HUES48 (cell line): ENCODE results near the gene THADA.

ENCODE experiments used
- H3K27ac ChIP-seq: one replicate; pipeline ENCODE4 v1.7.0; 2013; ENCODE audit warnings: low read depth, low read length, inconsistent platforms
- H3K27me3 ChIP-seq: 2 replicates; pipeline ENCODE4 v1.6.1; 2013; ENCODE audit warnings: mild to moderate bottlenecking, low read length; ENCODE audit not compliant: control insufficient read depth, insufficient read depth
- H3K36me3 ChIP-seq: 2 replicates; pipeline ENCODE4 v1.6.1; 2013; ENCODE audit warnings: low read length; ENCODE audit not compliant: control insufficient read depth, insufficient read depth
- H3K4me1 ChIP-seq: 2 replicates; pipeline ENCODE4 v1.6.1; 2013; ENCODE audit warnings: mild to moderate bottlenecking, low read length; ENCODE audit not compliant: control insufficient read depth, insufficient read depth
- H3K4me3 ChIP-seq: 2 replicates; pipeline ENCODE4 v1.5.1; 2013; ENCODE audit warnings: mild to moderate bottlenecking, low read depth, low read length
- H3K9ac ChIP-seq: 2 replicates; pipeline ENCODE4 v1.6.1; 2013; ENCODE audit warnings: mild to moderate bottlenecking, low read depth, low read length, moderate library complexity
- H3K9me3 ChIP-seq: 2 replicates; pipeline ENCODE4 v1.6.1; 2013; ENCODE audit warnings: low read length; ENCODE audit not compliant: control insufficient read depth, insufficient read depth

The THADA gene

DNA sequence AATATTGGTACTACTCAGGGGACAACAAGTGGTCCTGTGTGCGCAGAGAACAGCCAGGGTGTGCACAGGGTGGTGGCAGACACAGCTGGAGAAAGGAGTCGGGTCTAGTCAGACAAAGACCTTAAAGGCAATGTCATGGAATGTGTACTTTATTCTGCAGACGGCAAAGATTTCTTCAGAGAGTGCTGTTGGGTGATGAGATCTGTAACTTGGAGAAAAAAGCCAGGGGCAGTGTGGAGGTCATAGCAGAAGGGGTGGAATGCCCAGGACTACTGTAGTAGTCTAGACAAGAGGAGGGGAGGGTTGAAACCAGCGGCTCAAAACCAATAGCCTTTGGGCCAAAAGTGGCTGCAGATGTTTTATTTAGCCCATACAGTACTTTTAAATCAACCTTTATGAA lies 248.1 kb downstream of the THADA start:
- Histone ChIP-seq H3K27me3 (no peaks in the 10 kb centered on the region), H3K9ac (no peak overlapping the region), H3K27ac (no peak overlapping the region), H3K4me3 (no peak overlapping the region), H3K36me3 (no peaks in the 10 kb centered on the region), H3K9me3 (no peaks in the 10 kb centered on the region), H3K4me1 (peaks cover 23% of the 10 kb centered on the region)

- no peak overlapping the region for H3K9ac ChIP-seq
- no peaks in the 10 kb centered on the region for H3K9me3 ChIP-seq
- H3K4me3 ChIP-seq = no peak overlapping the region
- no peaks in the 10 kb centered on the region for H3K36me3 ChIP-seq
- peak overlapping the region; percentile 21 for H3K27ac ChIP-seq
- H3K4me1 ChIP-seq = peaks cover 23% of the 10 kb centered on the region
- H3K27me3 ChIP-seq = no peaks in the 10 kb centered on the region
Observed at GRCh38 chr2:43346602-43347567, 249.0 kb downstream of the THADA start.

DNA sequence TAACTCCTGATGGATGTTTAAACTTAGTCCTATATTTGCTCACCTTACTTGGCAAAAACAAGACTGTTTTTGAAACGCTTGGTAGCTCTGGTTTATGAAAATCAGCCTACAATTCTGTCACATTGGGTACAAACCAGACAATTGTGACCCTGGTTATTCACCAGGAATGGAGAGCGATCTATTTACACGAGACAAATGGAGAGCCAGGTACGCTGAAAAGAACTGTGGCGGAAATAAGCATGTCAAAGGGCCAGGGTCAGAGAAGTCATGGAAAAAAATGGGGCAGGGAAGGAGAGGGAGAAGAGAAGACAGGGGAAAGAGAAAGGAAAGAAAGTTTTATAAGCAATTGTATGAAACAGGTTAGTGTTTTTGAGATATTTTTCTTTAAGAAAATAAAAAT lies 250.0 kb downstream of the THADA start:
- Histone ChIP-seq H3K4me1 (peaks cover 23% of the 10 kb centered on the region), H3K4me3 (no peak overlapping the region), H3K27me3 (no peaks in the 10 kb centered on the region), H3K27ac (peak overlapping the region; percentile 29), H3K9me3 (no peaks in the 10 kb centered on the region), H3K9ac (no peak overlapping the region), H3K36me3 (no peaks in the 10 kb centered on the region)

GRCh38 chr2:43345391-43345813 lies 250.4 kb downstream of the THADA start:
- Histone ChIP-seq H3K27ac (peak overlapping the region; percentile 29), H3K36me3 (no peaks in the 10 kb centered on the region), H3K9ac (no peak overlapping the region), H3K4me3 (no peak overlapping the region), H3K9me3 (no peaks in the 10 kb centered on the region), H3K27me3 (no peaks in the 10 kb centered on the region), H3K4me1 (peaks cover 23% of the 10 kb centered on the region)

- H3K4me3 ChIP-seq = no peak overlapping the region
- H3K4me1 ChIP-seq = peaks cover 23% of the 10 kb centered on the region
- no peaks in the 10 kb centered on the region for H3K9me3 ChIP-seq
- H3K9ac ChIP-seq = no peak overlapping the region
- no peaks in the 10 kb centered on the region for H3K36me3 ChIP-seq
- H3K27me3 ChIP-seq = no peaks in the 10 kb centered on the region
- H3K27ac ChIP-seq = no peak overlapping the region
Observed at GRCh38 chr2:43344868-43345373, 250.9 kb downstream of the THADA start.

DNA sequence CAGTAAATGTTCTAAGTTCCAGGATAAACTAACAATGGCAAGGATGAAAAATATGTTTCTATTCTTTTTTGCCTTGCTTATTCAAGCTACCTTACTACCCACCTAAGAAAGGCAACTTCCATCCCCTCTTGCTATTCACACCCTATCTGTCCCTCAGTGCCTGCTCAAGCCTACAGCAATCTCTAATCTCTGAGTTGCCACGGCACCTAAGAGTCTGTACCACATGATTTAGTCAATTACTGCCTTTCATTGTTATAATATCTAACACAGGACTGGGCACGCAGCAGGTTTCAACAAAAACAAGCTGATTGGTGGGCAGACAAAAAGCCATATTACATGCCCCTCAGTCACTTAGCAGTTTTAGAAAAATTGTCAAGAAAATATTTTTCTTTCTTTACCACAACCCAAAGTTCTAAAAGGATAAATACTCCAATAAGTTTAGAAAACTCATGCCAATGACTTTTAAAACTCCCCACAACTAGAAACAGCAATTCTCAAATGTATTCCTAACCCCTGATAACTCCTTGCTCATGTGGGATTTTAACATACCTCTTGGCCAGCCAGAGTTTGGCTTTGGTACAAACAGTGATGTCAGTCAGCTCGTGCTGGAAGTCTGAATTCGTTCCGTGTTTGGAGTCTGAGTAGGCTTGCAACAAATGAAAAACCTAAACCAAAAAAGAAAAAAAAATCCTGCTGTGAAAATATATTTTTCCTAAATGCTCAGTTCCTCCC lies 252.1 kb downstream of the THADA start:
- Histone ChIP-seq H3K36me3 (no peaks in the 10 kb centered on the region), H3K9me3 (no peaks in the 10 kb centered on the region), H3K27me3 (no peaks in the 10 kb centered on the region), H3K4me3 (no peak overlapping the region), H3K9ac (no peak overlapping the region), H3K27ac (no peak overlapping the region), H3K4me1 (peaks cover 23% of the 10 kb centered on the region)

DNA sequence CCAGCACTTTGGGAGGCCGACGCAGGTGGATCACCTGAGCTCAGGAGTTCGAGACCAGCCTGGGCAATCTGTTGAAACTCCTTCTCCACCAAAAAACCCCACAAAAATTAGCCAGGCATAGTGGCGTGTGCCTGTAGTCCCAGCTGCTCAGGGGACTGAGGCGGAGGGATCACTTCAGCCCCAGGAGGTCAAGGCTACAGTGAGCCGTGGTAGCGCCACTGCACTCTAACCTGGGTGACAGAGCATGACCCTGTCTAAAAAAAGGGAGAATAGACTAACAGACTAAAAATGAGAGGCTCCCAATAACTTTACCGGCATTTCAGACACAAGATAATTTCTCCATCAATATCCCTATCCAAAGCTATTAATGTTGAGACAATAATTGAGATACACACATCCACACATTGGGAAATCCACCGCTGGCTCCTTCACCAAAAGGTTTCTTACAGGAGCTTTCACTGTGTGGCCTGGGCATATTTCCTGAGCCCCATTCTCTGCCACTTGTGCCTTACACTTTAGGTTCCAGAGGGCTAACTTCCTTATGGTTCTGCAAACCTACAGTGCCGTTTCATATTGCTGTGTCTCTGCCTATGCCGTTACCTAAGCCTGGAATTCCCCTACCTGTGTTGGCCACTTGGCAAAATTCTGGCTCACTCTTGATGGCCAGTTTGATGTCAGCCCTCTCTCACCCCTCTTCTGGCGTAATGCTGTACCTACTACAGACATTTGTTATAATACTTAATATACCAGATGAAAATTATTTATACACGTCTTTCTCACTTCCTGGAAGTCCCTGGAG lies 253.7 kb downstream of the THADA start:
- H3K36me3 ChIP-seq = no peaks in the 10 kb centered on the region
- no peak overlapping the region for H3K9ac ChIP-seq
- no peak overlapping the region for H3K27ac ChIP-seq
- no peaks in the 10 kb centered on the region for H3K9me3 ChIP-seq
- no peaks in the 10 kb centered on the region for H3K27me3 ChIP-seq
- H3K4me1 ChIP-seq = peaks cover 23% of the 10 kb centered on the region
- no peak overlapping the region for H3K4me3 ChIP-seq

- Histone ChIP-seq H3K4me1 (peaks cover 13% of the 10 kb centered on the region), H3K36me3 (no peaks in the 10 kb centered on the region), H3K9me3 (no peaks in the 10 kb centered on the region)
Observed at GRCh38 chr2:43340945-43341356, 254.9 kb downstream of the THADA start.

DNA sequence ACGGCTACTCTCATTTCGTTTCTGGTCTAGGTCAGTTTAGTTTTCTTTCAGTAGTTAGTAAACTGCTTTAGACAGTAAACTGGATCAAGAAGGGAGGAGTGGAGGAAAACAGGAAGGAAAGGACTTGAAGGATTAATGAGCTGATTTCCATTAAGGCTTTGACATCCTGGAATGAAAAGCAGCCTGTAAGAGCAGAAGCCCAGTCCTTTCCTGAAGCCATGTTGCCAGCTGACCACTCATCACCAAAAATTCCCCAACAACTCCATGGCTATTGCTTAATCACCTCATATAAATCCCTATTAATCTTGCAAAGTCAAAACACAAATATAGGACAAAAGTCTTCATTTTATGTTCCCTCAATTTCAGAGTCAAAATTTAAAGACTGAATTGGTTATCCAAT lies 255.8 kb downstream of the THADA start:
- no peak overlapping the region for H3K9ac ChIP-seq
- H3K36me3 ChIP-seq = no peaks in the 10 kb centered on the region
- H3K9me3 ChIP-seq = no peaks in the 10 kb centered on the region
- no peak overlapping the region for H3K4me3 ChIP-seq
- no peaks in the 10 kb centered on the region for H3K27me3 ChIP-seq
- H3K27ac ChIP-seq = no peak overlapping the region
- H3K4me1 ChIP-seq = peaks cover 4% of the 10 kb centered on the region

More at GRCh38 chr2:43340945-43341356, 254.9 kb downstream of the THADA start:
- Histone ChIP-seq H3K27ac (no peak overlapping the region), H3K4me3 (no peak overlapping the region), H3K27me3 (no peaks in the 10 kb centered on the region), H3K9ac (no peak overlapping the region)

DNA sequence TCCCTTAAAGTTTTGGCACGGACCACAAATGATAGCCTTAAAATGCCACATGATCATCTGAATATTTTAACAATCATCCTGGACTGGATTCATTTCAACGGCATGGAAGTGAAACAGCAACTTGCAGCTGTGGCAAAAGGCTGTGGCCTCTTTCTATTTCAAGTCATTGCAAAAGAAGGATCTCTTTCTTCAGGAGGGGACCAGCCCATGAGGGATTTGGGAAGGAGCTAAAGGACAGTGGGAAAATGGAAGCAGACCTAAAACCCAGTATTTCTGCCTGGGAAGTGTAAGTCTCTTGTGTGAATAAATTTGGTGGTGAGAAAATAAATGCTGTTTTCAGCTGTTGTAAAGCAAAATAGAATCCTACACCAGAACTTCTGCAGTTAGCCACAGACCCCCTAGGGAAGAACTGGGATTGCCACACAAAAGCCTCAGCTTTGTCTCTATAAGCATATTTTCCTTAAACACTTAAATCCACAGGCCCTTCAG lies 262.1 kb downstream of the THADA start:
- H3K27ac ChIP-seq = no peak overlapping the region
- no peaks in the 10 kb centered on the region for H3K9me3 ChIP-seq
- no peak overlapping the region for H3K9ac ChIP-seq

More for the DNA sequence above, 262.1 kb downstream of the THADA start:
- Histone ChIP-seq H3K27me3 (no peaks in the 10 kb centered on the region), H3K36me3 (no peaks in the 10 kb centered on the region), H3K4me1 (peaks cover 17% of the 10 kb centered on the region), H3K4me3 (no peak overlapping the region)
